GM12891 (cell line): ENCODE measurements around the gene PLXNB1.

ENCODE experiments used
- DNase-seq: peaks from one replicate; pipeline ENCODE4 v3.0.0; 2011; ENCODE audit warnings: low spot score; ENCODE audit not compliant: insufficient read length
- FAIRE-seq: peaks from 2 replicates; lab custom pipeline; 2011; peaks lifted over from hg19 to GRCh38; lab: Jason Lieb, UNC
- PAX5 ChIP-seq: IDR thresholded peaks from 2 replicates; pipeline ENCODE4 v1.6.1; 2011; ENCODE audit warnings: low read length, moderate library complexity, mild to moderate bottlenecking; ENCODE audit not compliant: insufficient read depth, severe bottlenecking
- POLR2A ChIP-seq: IDR thresholded peaks from 2 replicates; pipeline ENCODE4 v1.6.1; 2011; ENCODE audit warnings: low read depth, low read length, control low read depth
- POLR2AphosphoS5 ChIP-seq: IDR thresholded peaks from 2 replicates; pipeline ENCODE4 v1.6.1; 2011; ENCODE audit warnings: low read depth, low read length, control low read depth
- POU2F2 ChIP-seq: IDR thresholded peaks from 2 replicates; pipeline ENCODE4 v1.6.1; 2011; ENCODE audit warnings: low read depth, mild to moderate bottlenecking, control low read depth, low read length, moderate library complexity
- SPI1 ChIP-seq: IDR thresholded peaks from 2 replicates; pipeline ENCODE4 v1.6.1; 2011; ENCODE audit warnings: low read depth, low read length, control low read depth
- TAF1 ChIP-seq: IDR thresholded peaks from 2 replicates; pipeline ENCODE4 v1.6.1; 2011; ENCODE audit warnings: low read depth, low read length, control low read depth

Gene PLXNB1

GRCh38 chr3:48473617-48473952 is 43.7 kb upstream of the PLXNB1 start:
- TF ChIP-seq POLR2A: no peak
- TF ChIP-seq TAF1: no peak
- TF ChIP-seq POLR2AphosphoS5: no peak
- no peak for TF ChIP-seq SPI1
- no peak for TF ChIP-seq POU2F2
- TF ChIP-seq PAX5: no peak
- FAIRE-seq: no peak
- DNase-seq: no peak

GRCh38 chr3:48472923-48473616 is 43.2 kb upstream of the PLXNB1 start:
- DNase-seq: peak; percentile 88
- FAIRE-seq: peak; percentile 100
- TF ChIP-seq POLR2A (peak; percentile 92), SPI1 (peak; percentile 21; the same call in 1 of the 2 replicates), PAX5 (no peak), POU2F2 (peak; percentile 50), TAF1 (peak; percentile 85), POLR2AphosphoS5 (peak; percentile 94)

- DNase-seq: no peak
- FAIRE-seq: no peak
- no peak for TF ChIP-seq POLR2A
- no peak for TF ChIP-seq TAF1
- no peak for TF ChIP-seq POLR2AphosphoS5
- TF ChIP-seq PAX5: no peak
- TF ChIP-seq SPI1: no peak
- no peak for TF ChIP-seq POU2F2
Measured at GRCh38 chr3:48472673-48472922, 42.7 kb upstream of the PLXNB1 start.

GRCh38 chr3:48470286-48470685 is 40.4 kb upstream of the PLXNB1 start:
- TF ChIP-seq POU2F2 (no peak), POLR2A (no peak), SPI1 (no peak), TAF1 (no peak), POLR2AphosphoS5 (no peak), PAX5 (no peak)
- FAIRE-seq (no peak), DNase-seq (no peak)

- no peak for FAIRE-seq
- TF ChIP-seq POLR2AphosphoS5 (0 out of 2 replicates have a peak, but pooled peaks have one; percentile 25), POLR2A (no peak; the same call in none of the 2 replicates), POU2F2 (no peak), TAF1 (no peak)
- DNase-seq: no peak
Measured at GRCh38 chr3:48469046-48469915, 39.4 kb upstream of the PLXNB1 start.

- no peak for FAIRE-seq
- DNase-seq: no peak
- TF ChIP-seq SPI1 (no peak), POLR2AphosphoS5 (peak; percentile 20; the same call in 1 of the 2 replicates)
Measured at GRCh38 chr3:48468329-48468731, 38.4 kb upstream of the PLXNB1 start.

GRCh38 chr3:48467473-48468267 is 37.8 kb upstream of the PLXNB1 start:
- DNase-seq: no peak
- no peak for FAIRE-seq
- TF ChIP-seq POU2F2 (no peak), PAX5 (no peak), SPI1 (no peak), POLR2AphosphoS5 (no peak), POLR2A (no peak), TAF1 (no peak)

GRCh38 chr3:48467110-48467454 is 37.2 kb upstream of the PLXNB1 start:
- no peak for TF ChIP-seq POLR2AphosphoS5
- TF ChIP-seq POLR2A: no peak
- TF ChIP-seq TAF1: no peak
- no peak for TF ChIP-seq PAX5
- TF ChIP-seq SPI1: no peak
- no peak for TF ChIP-seq POU2F2
- no peak for DNase-seq
- no peak for FAIRE-seq

- no peak for DNase-seq
- TF ChIP-seq SPI1: no peak
- TF ChIP-seq POU2F2: peak; percentile 52; the same call in 1 of the 2 replicates
- no peak for TF ChIP-seq POLR2AphosphoS5
- no peak for TF ChIP-seq PAX5
- TF ChIP-seq TAF1: no peak
- TF ChIP-seq POLR2A: peak; percentile 60; the same call in 1 of the 2 replicates
- peak; percentile 87 for FAIRE-seq
Measured at GRCh38 chr3:48466386-48467109, 36.7 kb upstream of the PLXNB1 start.
